RWPE1 (cell line): Measurements from ENCODE around the gene AGAP6.
"Not testable (repeated sequence)": the region's sequence is repeated elsewhere in the genome, so short reads cannot be mapped to it uniquely, and the experiment has no call there.

ENCODE experiments used
- CTCF ChIA-PET: fragments of 350-600 bp; sonication (Branson Sonifier 250); formaldehyde crosslinking; extraction: SDS; loops from one replicate; lab custom pipeline; 2021; lab: Yijun Ruan, JAX
- POLR2A ChIA-PET: fragments of 400-600 bp; formaldehyde crosslinking; extraction: SDS; loops from one replicate; lab custom pipeline; 2020; ENCODE audit warnings: antibody characterized with exemption; ENCODE audit not compliant: low non-redundant PET; lab: Yijun Ruan, JAX
- DNase-seq: peaks from one replicate; pipeline ENCODE4 v3.0.0; 2012; ENCODE audit warnings: low spot score
- H3K27ac ChIP-seq: fragments of 450-650 bp; 2 replicates; pipeline ENCODE4 v1.5.1; 2017

AGAP6 gene

DNA sequence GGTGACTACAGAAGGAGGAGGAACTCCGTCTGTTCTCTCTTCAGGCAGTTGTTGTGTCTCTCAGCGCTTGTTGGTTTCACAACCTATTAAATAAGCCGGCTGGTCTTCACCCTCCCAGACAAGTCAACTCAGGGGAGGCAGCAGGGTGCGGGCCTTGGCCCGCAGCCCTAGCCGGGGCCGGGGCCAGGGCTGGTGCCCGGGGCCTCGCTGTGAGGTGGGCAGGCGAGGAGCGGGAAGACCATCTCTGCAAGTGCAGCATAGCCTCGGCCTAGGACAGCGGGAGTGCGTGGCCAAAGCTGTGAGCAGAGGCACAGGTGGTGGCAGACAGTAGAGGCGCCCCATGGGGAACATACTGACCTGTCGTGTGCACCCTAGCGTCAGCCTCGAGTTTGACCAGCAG is at the start of gene AGAP6:
AGAP6 (plus strand) TSS at position 31 of the 400 bp plus-strand sequence; CDS start at position 341, 310 bp downstream.
- POLR2A ChIA-PET, H3K27ac ChIP-seq, CTCF ChIA-PET, DNase-seq: not testable (repeated sequence)

DNA sequence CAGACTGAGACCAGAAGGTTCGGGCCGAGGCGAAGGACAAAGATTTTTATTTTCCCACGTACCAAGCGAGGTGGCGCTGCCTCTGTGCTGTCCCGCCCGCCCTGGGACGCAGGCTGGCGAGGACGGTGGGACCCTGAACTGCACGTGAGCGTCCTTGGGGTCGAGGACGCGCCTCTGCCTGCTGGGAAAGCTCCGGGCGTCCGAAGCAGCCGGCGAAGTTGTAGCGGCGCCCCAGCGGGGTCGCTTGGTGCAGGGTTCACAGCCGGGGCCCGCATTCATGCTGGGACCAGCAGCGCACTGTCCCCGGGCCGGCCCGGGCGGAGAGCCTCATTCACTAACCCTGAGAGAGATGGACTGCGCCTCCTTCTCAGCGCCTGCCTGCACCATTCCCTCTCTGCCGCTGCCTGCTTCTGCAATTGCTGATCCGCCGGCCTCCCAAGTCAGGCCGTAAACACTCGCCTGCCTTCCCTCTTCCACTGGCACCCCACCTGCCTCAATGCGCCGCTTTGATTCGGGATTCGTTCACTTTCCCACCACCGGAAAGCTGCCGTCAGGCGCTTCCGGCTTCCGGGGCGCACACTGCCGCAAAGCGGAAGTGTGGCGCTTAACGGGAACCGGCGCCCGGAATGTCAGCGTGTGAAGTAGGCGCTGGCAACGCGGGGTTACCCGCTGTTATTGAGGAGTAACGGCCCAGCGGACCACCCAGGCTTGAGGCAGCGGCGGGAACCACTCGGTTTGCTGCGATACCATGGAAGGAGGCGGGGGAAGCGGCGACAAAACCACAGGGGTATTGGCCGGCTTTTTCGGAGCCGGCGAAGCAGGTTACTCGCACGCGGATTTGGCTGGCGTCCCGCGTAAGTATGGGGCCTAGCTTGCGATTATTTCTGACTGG is 46.5 kb upstream of the AGAP6 start, which contains the start of the genes PARG and TIMM23B:
PARG (minus strand) TSS at position 581 of the 892 bp plus-strand sequence; CDS start at position 279, 302 bp downstream.
TIMM23B (plus strand) TSS at position 607 of the 892 bp plus-strand sequence; CDS start at position 749, 142 bp downstream.
- CTCF ChIA-PET, POLR2A ChIA-PET: not testable (repeated sequence)
- peak within 1 kb of the TSS; percentile 73 for H3K27ac ChIP-seq
- peak; percentile 35 for DNase-seq

DNA sequence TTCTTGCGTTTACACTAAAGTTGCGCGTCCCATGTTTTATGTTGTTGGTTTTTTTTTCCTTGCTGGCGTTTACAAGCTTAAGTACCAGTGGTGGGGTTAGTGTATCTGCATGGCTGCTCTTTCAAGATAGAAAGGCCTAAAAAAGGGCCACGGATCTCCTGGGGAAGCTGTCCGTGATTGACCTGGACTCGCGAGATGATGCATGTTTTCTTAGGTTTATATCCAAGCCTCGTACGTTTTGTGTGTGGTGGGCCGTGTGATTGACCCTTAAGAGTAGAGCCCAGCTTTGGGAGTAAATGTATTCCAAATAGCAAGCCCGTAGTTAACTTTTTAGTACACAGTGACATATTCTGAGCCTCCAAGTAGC is 45.9 kb upstream of the AGAP6 start:
- DNase-seq, POLR2A ChIA-PET, CTCF ChIA-PET: not testable (repeated sequence)
- peak overlapping the region; percentile 73 for H3K27ac ChIP-seq

DNA sequence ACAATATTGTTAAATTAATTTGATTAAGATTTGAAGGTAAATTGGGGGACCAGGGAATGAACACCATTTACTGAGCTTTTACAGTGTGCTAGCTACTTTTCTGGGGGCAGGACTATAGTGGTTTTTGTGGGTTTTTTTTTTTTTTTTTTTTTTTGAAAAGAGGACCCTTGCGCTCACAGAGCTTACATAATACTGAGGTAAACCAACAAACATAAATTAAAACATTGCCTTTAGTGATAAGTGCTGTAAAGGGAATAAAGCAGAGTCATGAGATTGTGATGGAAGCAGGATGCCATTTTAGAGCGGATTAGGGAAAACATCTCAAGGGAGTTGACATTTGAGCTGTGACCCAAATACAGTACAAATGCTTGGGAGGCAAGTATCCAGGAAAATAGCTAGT is 44.6 kb upstream of the AGAP6 start:
- POLR2A ChIA-PET, CTCF ChIA-PET, DNase-seq, H3K27ac ChIP-seq: not testable (repeated sequence)

DNA sequence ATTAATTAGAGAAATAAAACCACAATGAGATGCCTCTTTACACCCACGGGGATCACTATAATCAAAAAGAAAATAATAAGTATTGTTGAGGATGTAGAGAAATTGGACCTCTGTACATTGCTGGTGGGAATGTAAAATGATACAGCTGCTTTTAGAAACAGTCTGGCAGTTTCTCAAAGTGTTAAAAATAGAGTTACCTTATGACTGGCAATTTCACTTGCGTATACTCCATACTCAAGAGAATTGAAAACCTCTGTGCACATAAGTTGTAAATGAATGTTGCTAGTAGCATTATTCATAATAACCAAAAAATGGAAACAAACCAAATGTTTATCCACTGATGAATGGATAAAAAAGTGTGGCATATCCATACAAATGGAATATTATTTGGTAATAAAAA is 40.1 kb upstream of the AGAP6 start:
- H3K27ac ChIP-seq, CTCF ChIA-PET, POLR2A ChIA-PET, DNase-seq: not testable (repeated sequence)

DNA sequence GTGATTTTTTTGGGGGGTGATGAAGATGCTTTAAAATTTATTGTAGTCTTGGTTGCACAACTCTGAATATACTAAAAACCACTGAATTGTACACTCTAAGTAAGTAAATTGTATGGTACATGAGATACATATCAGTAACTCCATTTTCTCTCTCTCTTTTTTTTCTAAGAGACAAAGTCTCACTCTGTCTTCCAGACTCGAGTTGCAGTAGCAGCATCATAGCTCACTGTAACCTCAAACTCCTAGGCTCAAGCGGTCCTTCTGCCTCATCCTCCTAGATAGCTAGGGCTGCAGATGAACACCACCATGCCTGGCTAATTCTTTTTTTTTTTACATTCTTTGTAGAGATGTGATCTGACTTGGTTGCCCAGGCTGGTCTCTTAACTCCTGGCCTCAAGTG is 39.5 kb upstream of the AGAP6 start:
- H3K27ac ChIP-seq, DNase-seq, CTCF ChIA-PET, POLR2A ChIA-PET: not testable (repeated sequence)

DNA sequence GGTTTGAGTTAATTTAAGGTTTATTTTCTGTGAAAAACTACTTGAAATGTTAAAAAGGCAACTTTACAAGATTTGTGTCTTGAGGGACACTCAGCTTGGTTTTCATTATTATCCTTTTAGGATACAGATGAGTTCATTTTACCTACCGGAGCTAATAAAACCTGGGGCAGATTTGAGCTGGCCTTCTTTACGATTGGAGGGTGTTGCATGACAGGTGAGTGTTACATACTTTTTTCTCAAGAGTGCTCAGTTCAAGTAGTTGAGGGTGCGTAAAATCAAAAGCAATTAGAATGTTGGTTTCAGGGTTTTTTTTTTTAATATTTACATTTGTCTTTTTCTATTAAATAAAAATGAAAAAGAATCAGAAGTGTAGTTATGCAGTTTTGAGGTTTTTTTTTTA is 36.2 kb upstream of the AGAP6 start:
- DNase-seq, H3K27ac ChIP-seq, POLR2A ChIA-PET: not testable (repeated sequence)

DNA sequence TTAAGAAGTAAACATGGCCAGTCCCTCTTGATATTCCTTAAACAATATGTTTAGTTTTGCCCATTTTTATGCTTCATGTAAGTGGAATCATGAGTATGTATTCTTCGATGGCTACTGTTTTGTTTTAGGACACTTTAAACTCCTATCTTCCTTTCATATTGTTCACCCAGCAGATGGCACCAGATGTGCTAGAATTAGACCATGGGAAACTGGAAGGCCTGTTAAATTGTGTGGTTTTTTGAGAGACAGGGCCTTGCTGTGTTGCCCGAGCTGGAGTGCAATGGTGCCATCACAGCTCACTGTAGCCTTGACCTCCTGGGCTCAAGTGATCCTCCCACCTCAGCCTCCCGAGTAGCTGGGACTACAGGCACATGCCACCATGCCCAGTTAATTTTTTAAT is 35.1 kb upstream of the AGAP6 start:
- POLR2A ChIA-PET, CTCF ChIA-PET, DNase-seq, H3K27ac ChIP-seq: not testable (repeated sequence)

More for the DNA sequence above, 36.2 kb upstream of the AGAP6 start:
- CTCF ChIA-PET: interaction anchor here (0.6 kb wide), 1 partner anchor 236 kb away, joined by 3 read pairs; no protein-coding TSS in a partner anchor

DNA sequence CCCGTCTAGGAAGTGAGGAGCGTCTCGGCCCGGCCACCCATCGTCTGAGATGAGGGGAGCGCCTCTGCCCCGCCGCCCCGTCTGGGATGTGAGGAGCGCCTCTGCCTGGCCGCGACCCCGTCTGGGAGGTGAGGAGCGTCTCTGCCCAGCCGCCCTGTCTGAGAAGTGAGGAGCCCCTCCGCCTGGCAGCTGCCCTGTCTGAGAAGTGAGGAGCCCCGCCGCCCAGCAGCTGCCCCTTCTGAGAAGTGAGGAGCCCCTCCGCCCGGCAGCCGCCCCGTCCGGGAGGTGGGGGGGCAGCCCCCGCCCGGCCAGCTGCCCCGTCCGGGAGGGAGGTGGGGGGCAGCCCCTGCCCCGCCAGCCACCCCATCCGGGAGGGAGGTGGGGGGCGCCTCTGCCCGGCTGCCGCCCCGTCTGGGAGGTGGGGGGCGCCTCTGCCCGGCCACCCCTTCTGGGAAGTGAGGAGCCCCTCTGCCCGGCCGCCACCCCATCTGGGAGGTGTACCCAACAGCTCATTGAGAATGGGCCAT is 17.8 kb upstream of the AGAP6 start:
- DNase-seq, POLR2A ChIA-PET, H3K27ac ChIP-seq, CTCF ChIA-PET: not testable (repeated sequence)

DNA sequence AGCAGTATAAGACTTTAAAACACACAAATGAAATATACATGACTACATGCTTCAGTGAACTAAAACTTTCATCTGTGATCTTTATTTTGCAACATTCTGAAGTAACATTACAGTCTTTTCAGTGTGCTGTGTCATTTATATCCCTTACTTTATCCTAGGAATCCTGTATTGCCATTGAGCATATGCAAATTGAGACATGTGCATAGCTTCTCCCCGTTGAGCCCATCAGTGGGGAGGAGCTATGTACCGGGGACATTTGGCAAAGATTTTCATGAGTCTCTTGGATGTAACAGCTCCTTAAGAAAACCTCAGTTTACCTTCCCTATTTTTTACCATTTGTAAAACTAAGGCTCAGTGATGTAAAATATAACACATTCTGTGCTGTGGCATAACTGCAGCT is 16.7 kb upstream of the AGAP6 start:
- H3K27ac ChIP-seq, CTCF ChIA-PET, POLR2A ChIA-PET, DNase-seq: not testable (repeated sequence)

DNA sequence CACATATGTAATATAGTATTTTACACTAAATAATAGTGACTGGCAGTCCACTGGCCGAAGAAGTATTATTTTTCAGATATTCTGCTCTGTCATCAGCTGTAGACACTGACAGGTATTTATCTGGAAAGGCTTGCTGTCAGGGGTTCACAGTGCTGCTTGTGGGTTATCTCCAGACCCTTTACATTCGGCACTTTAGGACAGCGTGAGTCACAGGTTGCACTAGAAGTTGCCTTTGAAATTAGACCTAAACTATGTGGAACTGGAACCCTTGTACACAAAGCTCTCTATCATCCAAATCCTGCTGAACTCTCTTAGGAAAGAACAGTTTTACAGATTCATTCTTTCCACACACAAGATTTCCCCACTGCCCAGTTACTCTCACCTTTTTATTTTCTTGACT is 16.1 kb upstream of the AGAP6 start:
- DNase-seq, H3K27ac ChIP-seq, CTCF ChIA-PET, POLR2A ChIA-PET: not testable (repeated sequence)

DNA sequence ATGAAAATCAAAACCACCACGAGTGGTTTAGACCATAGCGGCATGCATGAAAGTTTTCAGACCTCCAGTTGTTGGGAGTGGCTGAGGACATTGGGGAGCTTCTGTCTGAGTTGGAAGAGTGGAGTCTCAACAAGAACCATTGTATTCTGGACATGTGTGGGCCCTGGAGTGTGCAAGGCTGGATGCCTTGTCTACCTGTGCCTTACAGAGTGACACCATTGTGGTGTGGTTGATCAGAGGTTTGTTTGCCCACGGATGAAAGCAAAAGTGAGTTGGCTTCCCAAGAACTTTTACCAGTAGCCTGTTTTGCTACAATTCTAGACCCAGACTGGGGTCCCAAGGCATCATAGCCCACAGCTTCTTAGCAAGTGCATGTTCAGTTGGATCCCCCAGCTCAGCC is 10.4 kb upstream of the AGAP6 start:
- POLR2A ChIA-PET, DNase-seq, H3K27ac ChIP-seq, CTCF ChIA-PET: not testable (repeated sequence)

DNA sequence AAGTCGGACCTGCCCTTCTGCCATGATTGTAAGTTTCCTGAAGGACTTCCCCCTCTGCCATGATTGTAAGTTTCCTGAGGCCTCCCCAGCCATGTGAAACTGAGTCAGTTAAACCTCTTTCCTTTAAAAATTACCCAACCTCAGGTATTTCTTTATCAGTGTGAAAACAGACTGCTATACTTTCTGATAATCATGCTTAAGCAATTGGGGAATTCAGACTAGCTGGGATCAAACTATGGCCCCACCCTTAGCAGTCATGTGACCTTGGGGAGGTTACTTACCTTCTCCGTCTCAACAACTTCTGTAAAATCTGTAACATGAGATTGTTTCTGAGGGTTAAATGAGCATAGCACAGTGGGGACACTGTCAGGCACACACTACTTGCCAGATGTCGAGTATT is 999 bp upstream of the AGAP6 start:
- DNase-seq, POLR2A ChIA-PET, CTCF ChIA-PET, H3K27ac ChIP-seq: not testable (repeated sequence)

DNA sequence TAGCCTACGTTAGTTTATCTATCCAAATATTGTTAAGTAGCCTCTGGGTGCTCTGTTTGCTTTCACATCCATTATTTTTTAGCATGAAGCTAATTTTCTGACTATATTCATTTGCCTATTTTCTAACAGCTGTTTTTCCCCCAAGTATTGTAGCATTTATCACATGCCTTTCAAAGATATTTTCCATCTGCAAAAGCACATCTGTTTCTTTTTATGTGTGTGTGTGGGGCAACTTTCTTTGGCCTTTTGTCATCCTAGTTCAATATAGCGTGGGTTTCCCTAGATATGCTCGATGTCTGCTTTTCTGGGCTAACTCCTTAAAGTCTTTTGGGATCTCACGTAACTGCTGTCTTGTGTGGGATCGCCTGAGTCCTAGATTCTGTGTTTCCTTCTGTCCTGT is 7.1 kb downstream of the AGAP6 start:
- POLR2A ChIA-PET, DNase-seq, H3K27ac ChIP-seq, CTCF ChIA-PET: not testable (repeated sequence)

DNA sequence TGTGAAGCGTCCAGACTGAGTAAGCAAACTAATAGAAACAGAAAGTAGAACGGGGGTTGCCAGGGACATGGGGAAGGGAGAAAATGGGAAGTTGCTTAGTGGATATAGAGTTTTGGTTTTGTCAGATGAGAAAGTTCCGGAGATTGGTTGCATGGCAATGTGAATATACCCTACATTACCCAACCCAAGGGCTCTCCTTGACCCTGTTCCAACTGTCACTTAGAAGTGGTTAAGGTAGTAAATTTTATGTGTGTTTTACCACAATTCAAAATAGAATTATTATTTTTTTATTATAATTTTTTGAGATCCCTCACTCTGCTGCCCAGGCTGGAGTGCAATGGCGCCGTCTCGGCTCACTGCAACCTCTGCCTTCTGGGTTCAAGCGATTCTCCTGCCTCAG is 25.8 kb downstream of the AGAP6 start:
- CTCF ChIA-PET, DNase-seq, H3K27ac ChIP-seq, POLR2A ChIA-PET: not testable (repeated sequence)

DNA sequence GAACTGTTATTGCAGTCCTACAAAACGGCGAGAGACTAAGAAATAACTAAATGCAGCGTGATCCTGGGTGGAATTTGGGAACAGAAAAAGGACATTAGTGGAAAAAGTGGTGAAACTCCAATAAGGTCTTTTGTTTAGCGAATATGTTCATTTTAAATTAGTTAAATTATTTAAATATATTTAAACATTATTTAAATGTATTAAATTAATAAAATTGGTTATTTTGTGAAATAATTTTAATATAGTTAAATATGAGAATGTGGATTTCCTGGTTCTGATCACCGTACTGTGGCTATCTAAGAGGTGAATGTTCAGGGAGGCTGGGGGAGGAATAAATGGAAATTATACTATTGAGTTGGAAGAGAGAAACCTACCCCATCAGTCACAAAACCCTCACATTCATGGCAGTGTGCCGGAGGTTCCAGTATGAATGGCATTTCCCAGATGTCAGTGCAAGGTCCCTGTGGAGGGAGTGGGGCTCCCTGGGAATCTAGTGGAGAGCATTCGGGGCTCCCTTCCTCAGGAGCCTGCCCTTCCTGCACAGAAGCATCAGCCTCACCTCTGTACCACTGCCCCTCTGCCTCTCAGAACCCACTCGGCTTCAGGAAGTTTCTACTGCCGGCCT is 27.5 kb downstream of the AGAP6 start:
- POLR2A ChIA-PET, CTCF ChIA-PET: not testable (repeated sequence)

DNA sequence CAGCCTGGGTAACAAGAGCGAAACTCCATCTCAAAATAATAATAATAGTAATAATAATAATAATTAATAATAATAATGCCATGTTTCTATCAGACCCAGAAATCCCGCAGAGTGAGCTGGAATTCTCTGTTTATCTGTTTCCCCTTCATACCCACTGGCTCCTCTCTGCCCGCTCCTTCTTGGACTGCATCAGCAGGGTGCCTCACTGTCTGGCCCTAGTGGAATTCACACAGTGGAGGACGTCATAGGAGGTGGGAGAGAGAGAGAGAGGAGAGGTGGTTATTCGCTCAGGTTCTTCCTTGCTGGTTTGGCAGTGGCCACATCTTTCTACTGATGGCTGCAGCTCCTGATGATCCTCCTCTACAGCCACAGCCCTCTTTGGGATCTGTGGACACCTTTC is 28.7 kb downstream of the AGAP6 start:
- POLR2A ChIA-PET, DNase-seq, H3K27ac ChIP-seq, CTCF ChIA-PET: not testable (repeated sequence)

More for the DNA sequence above, 27.5 kb downstream of the AGAP6 start:
- H3K27ac ChIP-seq, DNase-seq: not testable (repeated sequence)
